GM10266 (cell line): ENCODE results near the gene DOCK8.
A peak's percentile ranks its signal among the peaks of the same experiment; 100 is the strongest.

Source experiments
- DNase-seq: peaks from one replicate; pipeline ENCODE4 v3.0.0; 2012; ENCODE audit errors: extremely low spot score
- CTCF ChIP-seq: IDR thresholded peaks from 2 replicates; pipeline ENCODE4 v1.5.1; 2012; ENCODE audit warnings: mild to moderate bottlenecking, low read depth; ENCODE audit not compliant: control insufficient read depth, insufficient read depth; ENCODE audit errors: missing control alignments

Gene DOCK8

GRCh38 chr9:487429-487828 is 272.8 kb downstream of the DOCK8 start:
- no peak for TF ChIP-seq CTCF

GRCh38 chr9:488448-488847 is 273.8 kb downstream of the DOCK8 start:
- TF ChIP-seq CTCF: no peak
- no peak for DNase-seq

More at GRCh38 chr9:487429-487828, 272.8 kb downstream of the DOCK8 start:
- no peak for DNase-seq

- TF ChIP-seq CTCF: no peak
- no peak for DNase-seq
Observed at GRCh38 chr9:489198-490197, 274.8 kb downstream of the DOCK8 start.

GRCh38 chr9:494764-495163 is 280.1 kb downstream of the DOCK8 start:
- TF ChIP-seq CTCF: no peak
- no peak for DNase-seq

- no peak for TF ChIP-seq CTCF
- no peak for DNase-seq
Observed at GRCh38 chr9:495739-496138, 281.1 kb downstream of the DOCK8 start.

- DNase-seq: no peak
- no peak for TF ChIP-seq CTCF
Observed at GRCh38 chr9:503326-503725, 288.7 kb downstream of the DOCK8 start.

- TF ChIP-seq CTCF: peak; percentile 62
- peak; percentile 92 for DNase-seq
Observed at GRCh38 chr9:503881-504852, 289.5 kb downstream of the DOCK8 start, which contains the start of gene KANK1. Gene KANK1 (plus strand): TSS chr9:504695.
